ENCODE results near the gene PDE4D. TPM values are rescaled to one million over a fixed set of nuclear protein-coding genes. Genes with fewer than 3 reads are reported as not detected.

Gene PDE4D
- total and polyA plus RNA-seq, 2 of the 4 experiments (the other 2 are of a cell fraction): 1.4 to 7.9 TPM

DNA sequence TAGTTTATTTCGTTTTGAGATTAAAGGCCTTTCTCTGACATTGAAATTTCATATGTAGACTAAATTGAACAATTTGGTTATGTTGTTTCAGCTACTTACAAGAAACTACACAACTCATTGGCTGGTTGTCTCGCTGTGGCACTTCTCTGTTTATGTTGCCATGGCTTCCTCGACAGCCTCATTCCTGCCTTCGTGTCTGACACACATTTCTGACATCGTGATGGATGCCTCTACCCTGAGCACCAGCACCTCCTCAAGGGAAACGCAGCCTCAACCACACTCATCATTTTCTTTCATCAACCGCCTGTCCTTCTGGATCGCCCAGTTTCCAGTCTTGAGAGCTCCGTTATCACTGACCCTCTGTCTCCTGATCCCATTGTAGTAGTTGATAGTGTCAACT, 562.8 kb downstream of the PDE4D start:
- H2BK15ac ChIP-seq (ENCODE audit: low read depth, low read length): no peak overlapping the region
- ChIA-PET CTCF (no interaction called here), POLR2A (ENCODE audit: unreplicated experiment) (no interaction called here)
- no peak overlapping the region for H3K14ac ChIP-seq (replicated peaks; ENCODE audit: low read depth, low read length)
- no TSS peak for BruUV-seq (replicated peaks)
- H2AK5ac ChIP-seq (ENCODE audit: low read depth, low read length): no peak overlapping the region
- H3K9me1 ChIP-seq (ENCODE audit: insufficient read depth, low read length): no peaks in the 10 kb centered on the region
- H2BK120ac ChIP-seq (ENCODE audit: low read depth, low read length): no peak overlapping the region
- intact Hi-C loops (cut with micrococcal nuclease) (no loop called here), in situ Hi-C loops (cut with MboI; ENCODE audit: low sequenced_read_pairs) (no loop called here), dilution Hi-C loops (cut with HindIII; ENCODE audit: low sequenced_read_pairs, unreplicated experiment) (no loop called here)
- WGBS, 2 experiments (ENCODE audit: extremely low coverage in 2 of 2, insufficient read length in 1 of 2): 73% methylated on average over 3 of the region's 9 CpGs; no CpG with 5 or more reads in 1 of the 2 experiments
- no peak overlapping the region for H3K4ac ChIP-seq (ENCODE audit: low read depth, low read length)
- H3K23ac ChIP-seq (ENCODE audit: low read depth, low read length): no peak overlapping the region
- no peak overlapping the region for H3K4me2 ChIP-seq (ENCODE audit: low read depth, low read length)
- no peak overlapping the region for H3K18ac ChIP-seq (ENCODE audit: low read depth, low read length)
- H3K9ac ChIP-seq (ENCODE audit: low read depth, low read length): no peak overlapping the region
- no peaks in the 10 kb centered on the region for H3K9me3 ChIP-seq (ENCODE audit: control insufficient read depth, insufficient read depth, low read length)
- H2AFZ ChIP-seq (replicated peaks; ENCODE audit: low read length, poor library complexity): no peak overlapping the region
- H4K20me1 ChIP-seq (ENCODE audit: insufficient read depth, low read length): no peaks in the 10 kb centered on the region
- H3K4me1 ChIP-seq (ENCODE audit: control insufficient read depth, insufficient read depth, low read length): no peaks in the 10 kb centered on the region
- no peak overlapping the region for H3K56ac ChIP-seq (ENCODE audit: extremely low read depth, insufficient read depth, low read length)
- no peak overlapping the region for H3K4me3 ChIP-seq (ENCODE audit: insufficient read depth, low read depth, low read length)
- no peak overlapping the region for H2BK5ac ChIP-seq (ENCODE audit: low read depth, low read length, poor library complexity, severe bottlenecking)
- 0 out of 2 replicates have a peak, but pooled peaks cover 1% of the 10 kb centered on the region for H3K27me3 ChIP-seq (ENCODE audit: control insufficient read depth, insufficient read depth, low read length)
- no peak overlapping the region for H4K91ac ChIP-seq (ENCODE audit: insufficient read depth, low read depth, low read length)
- H3K27ac ChIP-seq (ENCODE audit: insufficient read depth, low read length): no peak overlapping the region
- no peaks in the 10 kb centered on the region for H3K36me3 ChIP-seq (ENCODE audit: control insufficient read depth, insufficient read depth, low read length)
- H2BK20ac ChIP-seq (ENCODE audit: low read depth, low read length): no peak overlapping the region
- no peak for TF ChIP-seq NFE2L2 (IDR thresholded peaks at IDR 0.05; ENCODE audit: low read depth, low read length)
- no peak for TF ChIP-seq CHD1 (IDR thresholded peaks at IDR 0.05; ENCODE audit: low read depth, low read length)
- no peak for TF ChIP-seq CEBPB (IDR thresholded peaks at IDR 0.05; ENCODE audit: low read depth, low read length)
- no peak for TF ChIP-seq BHLHE40 (IDR thresholded peaks at IDR 0.05; ENCODE audit: low read depth, low read length)
- TF ChIP-seq MAFK (IDR thresholded peaks at IDR 0.05; ENCODE audit: low read depth, low read length): no peak
- no peak for TF ChIP-seq POLR2A (IDR thresholded peaks at IDR 0.05; ENCODE audit: low read depth, low read length)
- TF ChIP-seq, protein P1, sequence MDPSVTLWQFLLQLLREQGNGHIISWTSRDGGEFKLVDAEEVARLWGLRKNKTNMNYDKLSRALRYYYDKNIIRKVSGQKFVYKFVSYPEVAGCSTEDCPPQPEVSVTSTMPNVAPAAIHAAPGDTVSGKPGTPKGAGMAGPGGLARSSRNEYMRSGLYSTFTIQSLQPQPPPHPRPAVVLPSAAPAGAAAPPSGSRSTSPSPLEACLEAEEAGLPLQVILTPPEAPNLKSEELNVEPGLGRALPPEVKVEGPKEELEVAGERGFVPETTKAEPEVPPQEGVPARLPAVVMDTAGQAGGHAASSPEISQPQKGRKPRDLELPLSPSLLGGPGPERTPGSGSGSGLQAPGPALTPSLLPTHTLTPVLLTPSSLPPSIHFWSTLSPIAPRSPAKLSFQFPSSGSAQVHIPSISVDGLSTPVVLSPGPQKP (IDR thresholded peaks at IDR 0.05; ENCODE audit: borderline replicate concordance, low read depth, low read length): no peak
- no peak for TF ChIP-seq RFX5 (IDR thresholded peaks at IDR 0.05; ENCODE audit: low read depth, low read length)
- TF ChIP-seq MXI1 (IDR thresholded peaks at IDR 0.05; ENCODE audit: borderline replicate concordance, low read depth, low read length): no peak
- ATAC-seq (ENCODE audit: low read depth): no peak
- DNase-seq: no peak
- no peak overlapping the region for H2AK9ac ChIP-seq (replicated peaks; ENCODE audit: low read depth, low read length, poor library complexity)
- no peak overlapping the region for H4K8ac ChIP-seq (ENCODE audit: low read depth in 2 of 2, low read length in 2 of 2)
- no peaks in the 10 kb centered on the region for H3K79me1 ChIP-seq (ENCODE audit: low read depth in 1 of 2, low read length in 2 of 2)
- no peak overlapping the region for H4K5ac ChIP-seq (ENCODE audit: low read depth, low read length)

All from IMR-90 (cell line).